ENCODE data around the gene RXRA.

The RXRA gene

DNA sequence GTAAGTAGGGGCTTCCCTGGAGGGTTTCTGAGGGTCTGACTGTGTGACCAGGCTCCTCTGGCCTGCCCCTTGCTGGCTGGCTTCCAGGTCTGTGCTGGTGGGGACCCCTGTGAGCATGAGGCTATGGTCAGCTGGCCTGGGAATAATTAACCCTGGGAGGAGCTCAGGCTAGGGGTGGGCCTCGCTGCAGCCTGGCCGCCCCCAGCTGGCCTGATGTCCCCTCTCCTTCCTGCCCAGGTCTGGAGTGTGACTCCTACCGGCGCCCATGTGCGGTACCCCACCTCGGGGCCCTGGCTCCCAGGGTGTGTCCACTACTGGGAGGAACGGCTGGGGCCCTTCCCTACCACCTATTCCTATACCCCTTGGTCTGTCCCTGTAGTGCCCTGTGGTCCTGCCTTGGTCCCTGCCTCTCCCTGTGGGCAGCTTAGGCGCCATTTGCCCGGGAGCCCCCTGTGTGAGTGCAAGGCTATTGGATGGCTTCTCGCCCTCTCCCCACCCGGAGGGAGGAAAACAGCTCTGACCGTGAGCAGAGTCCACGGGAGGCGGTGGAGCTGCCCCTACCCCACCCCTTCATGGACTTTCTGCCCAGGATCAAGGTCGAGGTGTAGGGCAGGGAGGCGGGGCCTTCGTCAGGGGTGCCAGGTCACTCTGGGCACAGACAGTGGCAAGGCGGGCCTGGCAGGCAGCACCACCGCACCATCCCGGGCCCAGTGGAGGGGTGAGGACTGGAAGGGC, 9.4 kb downstream of the RXRA start:
- TF ChIP-seq TAF1 (IDR thresholded peaks at IDR 0.05; ENCODE audit: borderline replicate concordance, insufficient read depth, low read length) (no peak), FOXP2 (optimal IDR thresholded peaks at IDR 0.05; ENCODE audit: borderline replicate concordance, extremely low read depth, extremely low read length, insufficient read depth) (no peak), POLR2AphosphoS5 (IDR thresholded peaks at IDR 0.05; ENCODE audit: low read depth, low read length) (no peak), SIN3A (IDR thresholded peaks at IDR 0.05; ENCODE audit: borderline replicate concordance, insufficient read depth, low read length) (no peak)
- TF ChIP-seq, protein P1, sequence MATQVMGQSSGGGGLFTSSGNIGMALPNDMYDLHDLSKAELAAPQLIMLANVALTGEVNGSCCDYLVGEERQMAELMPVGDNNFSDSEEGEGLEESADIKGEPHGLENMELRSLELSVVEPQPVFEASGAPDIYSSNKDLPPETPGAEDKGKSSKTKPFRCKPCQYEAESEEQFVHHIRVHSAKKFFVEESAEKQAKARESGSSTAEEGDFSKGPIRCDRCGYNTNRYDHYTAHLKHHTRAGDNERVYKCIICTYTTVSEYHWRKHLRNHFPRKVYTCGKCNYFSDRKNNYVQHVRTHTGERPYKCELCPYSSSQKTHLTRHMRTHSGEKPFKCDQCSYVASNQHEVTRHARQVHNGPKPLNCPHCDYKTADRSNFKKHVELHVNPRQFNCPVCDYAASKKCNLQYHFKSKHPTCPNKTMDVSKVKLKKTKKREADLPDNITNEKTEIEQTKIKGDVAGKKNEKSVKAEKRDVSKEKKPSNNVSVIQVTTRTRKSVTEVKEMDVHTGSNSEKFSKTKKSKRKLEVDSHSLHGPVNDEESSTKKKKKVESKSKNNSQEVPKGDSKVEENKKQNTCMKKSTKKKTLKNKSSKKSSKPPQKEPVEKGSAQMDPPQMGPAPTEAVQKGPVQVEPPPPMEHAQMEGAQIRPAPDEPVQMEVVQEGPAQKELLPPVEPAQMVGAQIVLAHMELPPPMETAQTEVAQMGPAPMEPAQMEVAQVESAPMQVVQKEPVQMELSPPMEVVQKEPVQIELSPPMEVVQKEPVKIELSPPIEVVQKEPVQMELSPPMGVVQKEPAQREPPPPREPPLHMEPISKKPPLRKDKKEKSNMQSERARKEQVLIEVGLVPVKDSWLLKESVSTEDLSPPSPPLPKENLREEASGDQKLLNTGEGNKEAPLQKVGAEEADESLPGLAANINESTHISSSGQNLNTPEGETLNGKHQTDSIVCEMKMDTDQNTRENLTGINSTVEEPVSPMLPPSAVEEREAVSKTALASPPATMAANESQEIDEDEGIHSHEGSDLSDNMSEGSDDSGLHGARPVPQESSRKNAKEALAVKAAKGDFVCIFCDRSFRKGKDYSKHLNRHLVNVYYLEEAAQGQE (IDR thresholded peaks at IDR 0.05; ENCODE audit: insufficient read depth in 1 of 2, low read depth in 2 of 2, low read length in 2 of 2), result no peak

DNA sequence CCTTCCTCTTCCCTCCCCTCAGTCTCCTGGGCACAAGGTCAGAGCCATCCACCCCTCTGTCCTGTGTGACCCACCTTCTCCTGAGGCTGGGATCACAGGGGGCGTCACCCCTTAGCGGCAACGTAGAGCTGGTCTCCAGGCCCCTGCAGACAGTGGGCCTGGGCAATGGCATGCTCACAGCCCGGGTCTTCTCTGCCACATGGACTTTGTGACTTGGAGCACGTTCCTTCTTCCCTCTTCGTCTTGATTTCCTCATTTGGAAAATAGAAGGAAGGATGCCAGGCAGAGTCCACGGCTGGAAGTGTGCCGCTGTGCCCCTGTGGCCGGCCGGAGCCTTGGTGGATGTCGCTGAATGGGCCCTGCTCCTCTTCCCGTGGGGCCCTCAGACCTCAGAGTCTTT, 10.0 kb downstream of the RXRA start:
- TF ChIP-seq TAF1 (IDR thresholded peaks at IDR 0.05; ENCODE audit: borderline replicate concordance, insufficient read depth, low read length) (no peak), POLR2AphosphoS5 (IDR thresholded peaks at IDR 0.05; ENCODE audit: low read depth, low read length) (no peak), FOXP2 (optimal IDR thresholded peaks at IDR 0.05; ENCODE audit: borderline replicate concordance, extremely low read depth, extremely low read length, insufficient read depth) (no peak), SIN3A (IDR thresholded peaks at IDR 0.05; ENCODE audit: borderline replicate concordance, insufficient read depth, low read length) (no peak)
- TF ChIP-seq, protein P1 (IDR thresholded peaks at IDR 0.05; ENCODE audit: insufficient read depth in 1 of 2, low read depth in 2 of 2, low read length in 2 of 2), result no peak

DNA sequence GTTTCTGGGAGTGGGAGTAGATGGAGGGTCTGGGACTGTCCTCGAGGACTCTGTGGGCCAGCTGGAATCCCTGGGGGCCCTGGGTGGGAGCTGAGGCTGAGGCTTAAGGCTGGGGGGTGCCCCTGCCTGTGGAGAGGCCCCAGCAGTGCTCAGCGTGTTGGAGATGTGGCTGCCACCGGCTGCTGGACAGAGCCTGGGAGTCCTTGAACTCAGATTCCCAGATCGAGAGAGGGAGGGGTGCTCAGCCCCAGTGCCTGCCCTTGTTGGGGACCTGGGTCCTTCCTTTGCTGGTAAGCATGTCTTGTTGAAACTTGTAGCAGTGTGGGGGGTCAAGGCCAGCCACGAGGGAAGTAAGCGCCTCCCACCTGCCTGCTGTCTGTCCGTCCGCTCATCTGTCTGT, 10.7 kb downstream of the RXRA start:
- no peak for TF ChIP-seq TAF1 (IDR thresholded peaks at IDR 0.05; ENCODE audit: borderline replicate concordance, insufficient read depth, low read length)
- TF ChIP-seq, protein P1 (IDR thresholded peaks at IDR 0.05; ENCODE audit: insufficient read depth in 1 of 2, low read depth in 2 of 2, low read length in 2 of 2), result no peak
- no peak for TF ChIP-seq FOXP2 (optimal IDR thresholded peaks at IDR 0.05; ENCODE audit: borderline replicate concordance, extremely low read depth, extremely low read length, insufficient read depth)
- TF ChIP-seq SIN3A (IDR thresholded peaks at IDR 0.05; ENCODE audit: borderline replicate concordance, insufficient read depth, low read length), result no peak

DNA sequence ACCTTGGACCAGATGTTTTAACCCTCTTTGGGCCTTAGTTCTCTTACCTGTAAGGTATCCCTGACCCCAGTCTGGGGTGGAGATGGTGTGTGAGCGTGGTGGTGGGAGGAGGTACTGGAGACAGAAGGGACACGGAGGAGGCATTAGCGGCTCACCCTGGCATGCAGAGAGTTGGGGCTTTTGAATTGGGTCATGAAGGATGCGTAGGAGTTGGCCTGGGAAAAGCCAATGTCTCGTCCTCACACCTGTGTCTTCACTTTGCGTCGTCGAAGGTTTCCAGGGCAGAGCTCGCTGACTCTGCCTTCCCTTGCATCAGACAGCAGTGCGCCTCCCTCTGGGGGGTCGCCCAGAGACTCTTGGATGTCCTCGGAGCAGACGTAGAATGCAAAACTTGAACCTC, 11.2 kb downstream of the RXRA start:
- TF ChIP-seq FOXP2 (optimal IDR thresholded peaks at IDR 0.05; ENCODE audit: borderline replicate concordance, extremely low read depth, extremely low read length, insufficient read depth) (no peak), POLR2AphosphoS5 (IDR thresholded peaks at IDR 0.05; ENCODE audit: low read depth, low read length) (no peak)
- TF ChIP-seq, protein P1 (IDR thresholded peaks at IDR 0.05; ENCODE audit: insufficient read depth in 1 of 2, low read depth in 2 of 2, low read length in 2 of 2), result no peak
